ENCODE data around the gene CAPN15. TPM values are rescaled to one million over a fixed set of nuclear protein-coding genes. Genes with fewer than 3 reads are reported as not detected.

CAPN15 gene
- total and polyA plus RNA-seq, 8 donors: 16.7 to 57.2 (median 27.1) TPM

- no peak for ATAC-seq
- Histone ChIP-seq H3K27me3 (peaks cover 32 to 57% of the 10 kb centered on the region in 2 donors), H3K4me3 (no peak overlapping the region), H3K36me3 (no peaks in the 10 kb centered on the region), H3K27ac (no peak overlapping the region), H3K4me1 (peaks cover 14 to 25% of the 10 kb centered on the region in 2 donors), H3K9me3 (no peaks in the 10 kb centered on the region)
- no peak for DNase-seq
- intact Hi-C loops (cut with DNase I): no loop called here
- TF ChIP-seq CTCF (IDR thresholded peaks at IDR 0.05): no peak
Observed at GRCh38 chr16:563072-563644, 35.6 kb downstream of the CAPN15 start.

- no peaks in the 10 kb centered on the region for H3K36me3 ChIP-seq
- H3K4me1 ChIP-seq: peaks cover 14 to 32% of the 10 kb centered on the region in 2 donors
- no peak for ATAC-seq
- DNase-seq: no peak
- no peak overlapping the region for H3K27ac ChIP-seq
- H3K27me3 ChIP-seq: peaks cover 18 to 40% of the 10 kb centered on the region in 2 donors
- TF ChIP-seq CTCF (IDR thresholded peaks at IDR 0.05): no peak
- intact Hi-C loops (cut with DNase I): no loop called here
- H3K4me3 ChIP-seq: no peak overlapping the region
- H3K9me3 ChIP-seq: no peaks in the 10 kb centered on the region
Observed at GRCh38 chr16:564690-565418, 37.3 kb downstream of the CAPN15 start.

DNA sequence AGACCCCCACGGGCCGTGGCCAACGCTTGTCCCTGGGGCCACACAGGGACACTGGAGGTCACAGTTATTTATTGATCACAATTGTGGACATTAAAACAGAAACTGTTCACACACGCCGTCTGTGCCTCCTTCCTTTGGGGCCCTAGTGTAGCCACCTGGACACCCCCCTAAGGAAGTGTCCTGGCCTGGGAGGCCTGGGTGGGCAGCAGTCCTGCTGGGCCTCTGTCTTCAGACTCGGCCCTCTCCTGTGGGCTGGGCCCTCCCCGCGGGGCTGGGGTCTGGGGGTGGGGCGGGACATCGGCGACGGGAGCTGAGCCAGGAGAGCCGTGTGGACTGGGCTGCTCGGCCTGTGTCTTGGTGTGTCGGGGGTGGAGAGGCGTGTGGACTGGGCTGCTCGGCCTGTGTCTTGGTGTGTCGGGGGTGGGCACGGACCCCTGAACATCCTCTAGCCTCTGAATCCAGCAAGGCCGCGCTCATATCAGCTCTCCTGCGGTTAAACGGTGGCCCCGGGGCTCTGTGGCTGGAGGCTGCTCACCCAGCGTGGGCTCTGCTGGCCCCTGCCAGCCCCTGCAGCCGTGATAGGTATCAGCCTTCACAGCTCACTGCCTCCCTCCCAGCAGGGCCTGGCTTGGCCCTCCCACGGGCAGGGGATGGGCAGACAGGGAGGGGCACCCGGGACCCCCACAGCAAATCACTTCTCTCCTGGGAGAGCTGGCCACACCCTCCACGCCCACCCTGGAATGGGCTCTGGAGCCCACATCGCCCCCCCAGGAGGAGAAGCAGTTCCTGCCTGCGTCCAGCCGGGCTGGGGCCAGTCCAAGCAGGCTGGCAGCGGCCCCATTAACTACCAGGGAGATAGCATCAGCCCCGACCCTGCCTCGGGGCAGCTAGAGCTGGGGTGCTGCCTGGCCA is 38.2 kb downstream of the CAPN15 start:
- peak in 1 of 4 donors; percentile 33 for DNase-seq
- H3K4me1 ChIP-seq: peaks cover 14 to 35% of the 10 kb centered on the region in 2 donors

GRCh38 chr16:566475-567372 is 39.2 kb downstream of the CAPN15 start, which contains the start of gene NHLRC4:
Gene NHLRC4, plus strand, starts transcription at chr16:567005. Its CDS starts 1,043 bp downstream, at chr16:568048.
- no peaks in the 10 kb centered on the region for H3K9me3 ChIP-seq
- ATAC-seq (peak; percentile 31), DNase-seq (peak in 3 of 4 donors; percentile 55 to 80 (median 68))
- H3K4me1 ChIP-seq: peaks cover 14 to 37% of the 10 kb centered on the region in 2 donors
- H3K36me3 ChIP-seq: no peaks in the 10 kb centered on the region
- intact Hi-C loops (cut with DNase I): no loop called here
- peak within 1 kb of the TSS; percentile 3 to 9 for H3K4me3 ChIP-seq
- peak within 1 kb of the TSS in 1 of 2 donors; percentile 57 for H3K27ac ChIP-seq
- no peak for TF ChIP-seq CTCF (IDR thresholded peaks at IDR 0.05)
- H3K27me3 ChIP-seq: peaks cover 5 to 21% of the 10 kb centered on the region in 2 donors

More for the DNA sequence above, 38.2 kb downstream of the CAPN15 start:
- no peak for ATAC-seq
- Histone ChIP-seq H3K4me3 (no peak overlapping the region), H3K36me3 (no peaks in the 10 kb centered on the region), H3K9me3 (no peaks in the 10 kb centered on the region), H3K27me3 (peaks cover 16 to 32% of the 10 kb centered on the region in 2 donors), H3K27ac (no peak overlapping the region)
- intact Hi-C loops (cut with DNase I): no loop called here
- TF ChIP-seq CTCF (IDR thresholded peaks at IDR 0.05): no peak
